OCI-LY3 (cell line): ENCODE measurements around the gene PSMD10.

ENCODE experiments used
- H2AFZ ChIP-seq: fragments of 200-600, 300-600 bp; shearing (Covaris generic); 2 replicates; pipeline ENCODE4 v1.6.0; 2014; ENCODE audit warnings: antibody characterized with exemption, low read depth, low read length
- H3K27ac ChIP-seq: fragments of 200-600, 300-600 bp; sonication (generic); 2 replicates; pipeline ENCODE4 v1.5.1; 2014; ENCODE audit warnings: mild to moderate bottlenecking, low read length, moderate library complexity, mixed read lengths
- H3K27me3 ChIP-seq: fragments of 200-600, 300-600 bp; sonication (generic); 2 replicates; pipeline ENCODE4 v1.6.1; 2014; ENCODE audit warnings: low read depth, low read length, mixed read lengths
- H3K36me3 ChIP-seq: fragments of 200-600, 300-600 bp; sonication (generic); replicated peaks from 2 replicates; pipeline ENCODE3; 2014; ENCODE audit warnings: low read depth, low read length, mixed read lengths
- H3K4me1 ChIP-seq: fragments of 300-600, 200-600 bp; sonication (generic); 2 replicates; pipeline ENCODE4 v1.6.1; 2014; ENCODE audit warnings: low read length, mixed read lengths
- H3K4me2 ChIP-seq: fragments of 200-600, 300-600 bp; sonication (generic); 2 replicates; pipeline ENCODE4 v1.6.1; 2014; ENCODE audit warnings: low read length, mixed read lengths
- H3K4me3 ChIP-seq: fragments of 300-600, 200-600 bp; sonication (generic); 2 replicates; pipeline ENCODE4 v1.5.1; 2014; ENCODE audit warnings: antibody characterized with exemption, mild to moderate bottlenecking, low read length, moderate library complexity
- H3K79me2 ChIP-seq: fragments of 300-600, 200-600 bp; shearing (Covaris generic); 2 replicates; pipeline ENCODE4 v1.6.1; 2014; ENCODE audit warnings: mild to moderate bottlenecking, low read length, mixed read lengths
- H3K9ac ChIP-seq: fragments of 300-600, 200-600 bp; shearing (Covaris generic); 2 replicates; pipeline ENCODE4 v1.6.0; 2014; ENCODE audit warnings: mild to moderate bottlenecking, low read length, moderate library complexity
- H3K9me3 ChIP-seq: fragments of 200-600, 300-600 bp; shearing (Covaris generic); 2 replicates; pipeline ENCODE4 v1.6.1; 2014; ENCODE audit warnings: low read length, mixed read lengths; ENCODE audit not compliant: insufficient read depth
- H4K20me1 ChIP-seq: fragments of 200-600, 300-600 bp; sonication (generic); 2 replicates; pipeline ENCODE4 v1.6.1; 2016; ENCODE audit warnings: low read length, mixed read lengths; ENCODE audit not compliant: insufficient read depth
- EZH2phosphoT487 ChIP-seq: fragments of 200-600 bp; shearing (Covaris generic); IDR thresholded peaks from 2 replicates; pipeline ENCODE4 v1.6.1; 2018; ENCODE audit warnings: antibody characterized with exemption, mixed run types, low read depth
- TF ChIP-seq, protein P1 (sequence below): fragments of 200-600, 300-600 bp; sonication (generic); IDR thresholded peaks from 2 replicates; pipeline ENCODE4 v1.5.1; 2014; ENCODE audit warnings: antibody characterized with exemption, low read length, low read depth

The PSMD10 gene

DNA sequence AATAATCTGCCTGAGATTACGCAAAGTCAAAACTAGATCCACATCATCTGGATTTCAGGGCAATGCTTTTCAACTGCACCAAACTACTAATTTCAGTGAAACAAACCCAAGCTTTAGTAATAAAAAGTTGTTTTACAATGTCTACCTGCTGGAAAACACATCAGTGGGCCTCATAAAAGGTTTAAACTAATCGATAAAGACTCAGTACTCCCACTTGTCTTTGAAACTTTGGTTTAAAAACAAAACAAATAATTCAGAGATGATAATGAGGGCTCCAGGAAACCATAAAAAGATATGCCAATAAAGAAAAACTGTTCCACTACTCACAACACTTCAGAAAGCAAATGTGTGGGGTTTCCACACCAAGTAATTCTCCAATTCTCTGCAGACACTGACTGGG lies 10.2 kb downstream of the PSMD10 start:
- Histone ChIP-seq H3K9ac (no peak overlapping the region), H3K79me2 (no peaks in the 10 kb centered on the region), H3K27ac (no peak overlapping the region), H3K4me3 (no peak overlapping the region), H3K9me3 (no peaks in the 10 kb centered on the region), H4K20me1 (no peaks in the 10 kb centered on the region), H2AFZ (no peak overlapping the region), H3K4me2 (no peak overlapping the region), H3K4me1 (no peaks in the 10 kb centered on the region), H3K36me3 (peaks cover 5% of the 10 kb centered on the region), H3K27me3 (no peaks in the 10 kb centered on the region)
- TF ChIP-seq, protein P1, sequence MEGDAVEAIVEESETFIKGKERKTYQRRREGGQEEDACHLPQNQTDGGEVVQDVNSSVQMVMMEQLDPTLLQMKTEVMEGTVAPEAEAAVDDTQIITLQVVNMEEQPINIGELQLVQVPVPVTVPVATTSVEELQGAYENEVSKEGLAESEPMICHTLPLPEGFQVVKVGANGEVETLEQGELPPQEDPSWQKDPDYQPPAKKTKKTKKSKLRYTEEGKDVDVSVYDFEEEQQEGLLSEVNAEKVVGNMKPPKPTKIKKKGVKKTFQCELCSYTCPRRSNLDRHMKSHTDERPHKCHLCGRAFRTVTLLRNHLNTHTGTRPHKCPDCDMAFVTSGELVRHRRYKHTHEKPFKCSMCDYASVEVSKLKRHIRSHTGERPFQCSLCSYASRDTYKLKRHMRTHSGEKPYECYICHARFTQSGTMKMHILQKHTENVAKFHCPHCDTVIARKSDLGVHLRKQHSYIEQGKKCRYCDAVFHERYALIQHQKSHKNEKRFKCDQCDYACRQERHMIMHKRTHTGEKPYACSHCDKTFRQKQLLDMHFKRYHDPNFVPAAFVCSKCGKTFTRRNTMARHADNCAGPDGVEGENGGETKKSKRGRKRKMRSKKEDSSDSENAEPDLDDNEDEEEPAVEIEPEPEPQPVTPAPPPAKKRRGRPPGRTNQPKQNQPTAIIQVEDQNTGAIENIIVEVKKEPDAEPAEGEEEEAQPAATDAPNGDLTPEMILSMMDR, result no peak
- no peak for TF ChIP-seq EZH2phosphoT487

GRCh38 chrX:108072746-108073145 lies 18.6 kb downstream of the PSMD10 start:
- Histone ChIP-seq H3K27ac (no peak overlapping the region), H3K27me3 (no peaks in the 10 kb centered on the region), H3K4me2 (no peak overlapping the region), H3K4me3 (no peak overlapping the region), H4K20me1 (no peaks in the 10 kb centered on the region), H3K9ac (no peak overlapping the region), H2AFZ (no peak overlapping the region), H3K4me1 (no peaks in the 10 kb centered on the region), H3K79me2 (no peaks in the 10 kb centered on the region), H3K9me3 (no peaks in the 10 kb centered on the region), H3K36me3 (no peaks in the 10 kb centered on the region)
- TF ChIP-seq, protein P1, result no peak
- TF ChIP-seq EZH2phosphoT487, result no peak

- TF ChIP-seq, protein P1, result no peak
- TF ChIP-seq EZH2phosphoT487, result no peak
- Histone ChIP-seq H3K4me1 (no peaks in the 10 kb centered on the region), H4K20me1 (no peaks in the 10 kb centered on the region), H2AFZ (no peak overlapping the region), H3K9me3 (no peaks in the 10 kb centered on the region), H3K4me3 (no peak overlapping the region), H3K79me2 (no peaks in the 10 kb centered on the region), H3K4me2 (no peak overlapping the region), H3K9ac (no peak overlapping the region), H3K27me3 (no peaks in the 10 kb centered on the region), H3K36me3 (no peaks in the 10 kb centered on the region), H3K27ac (no peak overlapping the region)
Measured at GRCh38 chrX:108071578-108071977, 19.8 kb downstream of the PSMD10 start.

GRCh38 chrX:108070891-108071290 lies 20.5 kb downstream of the PSMD10 start:
- H3K27me3 ChIP-seq, result no peaks in the 10 kb centered on the region

More at GRCh38 chrX:108070891-108071290, 20.5 kb downstream of the PSMD10 start:
- Histone ChIP-seq H3K9me3 (no peaks in the 10 kb centered on the region), H3K27ac (no peak overlapping the region), H3K36me3 (no peaks in the 10 kb centered on the region), H3K4me1 (no peaks in the 10 kb centered on the region), H2AFZ (no peak overlapping the region), H3K79me2 (no peaks in the 10 kb centered on the region), H3K9ac (no peak overlapping the region), H3K4me2 (no peak overlapping the region), H3K4me3 (no peak overlapping the region), H4K20me1 (no peaks in the 10 kb centered on the region)
- TF ChIP-seq EZH2phosphoT487, result no peak
- TF ChIP-seq, protein P1, result no peak
